Naive thymus-derived CD8-positive, alpha-beta T cell (primary cell): ENCODE results near the gene INPP5J. TPM values are rescaled to one million over a fixed set of nuclear protein-coding genes. Genes with fewer than 3 reads are reported as not detected.

Experiments
- ATAC-seq, 2 donors: fragments of 150-1000 bp; cut with Tn5 transposase in 1 of 2; sonication (Bioruptor Pico), chemical (Tn5 transposase) in 1 of 2; 1 replicate in 1 of 2; 2 replicates in 1 of 2; pipeline ENCODE4 v1.10.0; 2021; ENCODE audit warnings: mild to moderate bottlenecking in 2 of 2, moderate library complexity in 2 of 2
- POLR2A ChIA-PET: fragments of 350-600 bp; sonication (Branson Sonifier 250); formaldehyde crosslinking; loops from one replicate; lab custom pipeline; 2021; ENCODE audit warnings: antibody characterized with exemption; lab: Charles Lee
- DNase-seq, 10 donors: peaks; one replicate each; pipeline versions ENCODE4 v3.0.0 to v3.0.0-alpha.2; 2020 to 2022
- H3K27ac Mint-ChIP-seq, 10 donors: one replicate each; pipeline ENCODE4 v1.8.0; 2020 to 2022; ENCODE audit warnings: mild to moderate bottlenecking in 10 of 10, mixed read lengths in 10 of 10, moderate library complexity in 4 of 10, inconsistent platforms in 1 of 10
- H3K27me3 Mint-ChIP-seq, 5 donors: one replicate each; pipeline ENCODE4 v1.8.0; 2021 to 2022; ENCODE audit warnings: mixed read lengths in 5 of 5
- H3K36me3 Mint-ChIP-seq, 3 donors: one replicate each; pipeline ENCODE4 v1.8.0; 2020 to 2022; ENCODE audit warnings: mixed read lengths in 3 of 3, mild to moderate bottlenecking in 2 of 3, inconsistent platforms in 1 of 3
- H3K4me1 Mint-ChIP-seq, 4 donors: one replicate each; pipeline ENCODE4 v1.8.0; 2021 to 2022; ENCODE audit warnings: mixed read lengths in 4 of 4
- H3K4me3 Mint-ChIP-seq, 10 donors: one replicate each; pipeline ENCODE4 v1.8.0; 2020 to 2022; ENCODE audit warnings: mild to moderate bottlenecking in 10 of 10, mixed read lengths in 10 of 10, moderate library complexity in 6 of 10, inconsistent platforms in 1 of 10
- H3K9me3 Mint-ChIP-seq, 9 donors: one replicate each; pipeline ENCODE4 v1.8.0; 2020 to 2022; ENCODE audit warnings: mixed read lengths in 9 of 9, mild to moderate bottlenecking in 3 of 9, inconsistent platforms in 1 of 9, moderate library complexity in 1 of 9
- microRNA-seq: library from miRNA; unstranded; fragments of <30 nt; microRNA quantifications from one replicate; pipeline ENCODE4 v1.2.0, GENCODE V29; 2022; ENCODE audit warnings: borderline microRNAs expressed
- polyA plus RNA-seq, 3 donors: library from polyadenylated mRNA; unstranded; fragments of 300-500 nt; fragmentation: Illumina TruSeq; gene quantifications; one replicate each; pipeline ENCODE4 v1.2.3, GENCODE V29; 2021
- total RNA-seq, 8 experiments: library from RNA in 2 of 8; stranded (reverse) in 2 of 8; gene quantifications; one replicate each; pipeline ENCODE4 v1.2.3 and lab custom pipeline; 2021 to 2026

INPP5J gene
- total and polyA plus RNA-seq, 5 experiments from 2014 or later: 0.33 to 0.47 TPM; not detected in 3

GRCh38 chr22:31173386-31174145 is 50.8 kb downstream of the INPP5J start:
- no peak for ATAC-seq
- no peaks in the 10 kb centered on the region for H3K27me3 Mint-ChIP-seq
- peaks cover 0 to 54% (median 6%) of the 10 kb centered on the region in 3 donors for H3K36me3 Mint-ChIP-seq
- H3K27ac Mint-ChIP-seq: peak overlapping the region in 2 of 10 donors; percentile 25 to 56
- POLR2A ChIA-PET: no interaction called here
- H3K4me3 Mint-ChIP-seq: no peak overlapping the region
- no peaks in the 10 kb centered on the region for H3K9me3 Mint-ChIP-seq
- H3K4me1 Mint-ChIP-seq: peaks cover 6 to 53% (median 21%) of the 10 kb centered on the region in 4 donors
- DNase-seq: no peak

- no peak for ATAC-seq
- DNase-seq: no peak
- Mint-ChIP-seq H3K27ac (peak overlapping the region in 1 of 10 donors; percentile 80), H3K4me1 (peaks cover 3 to 44% (median 21%) of the 10 kb centered on the region in 4 donors), H3K9me3 (peaks cover 0 to 2% (median 0%) of the 10 kb centered on the region in 9 donors), H3K4me3 (no peak overlapping the region), H3K27me3 (no peaks in the 10 kb centered on the region), H3K36me3 (peaks cover 0 to 54% (median 13%) of the 10 kb centered on the region in 3 donors)
- POLR2A ChIA-PET: no interaction called here
Observed at GRCh38 chr22:31176923-31177322, 54.2 kb downstream of the INPP5J start.

- Mint-ChIP-seq H3K4me3 (no peak overlapping the region), H3K27me3 (no peaks in the 10 kb centered on the region), H3K4me1 (peaks cover 3 to 39% (median 20%) of the 10 kb centered on the region in 4 donors), H3K27ac (peak overlapping the region in 1 of 10 donors; percentile 6), H3K36me3 (peaks cover 0 to 52% (median 13%) of the 10 kb centered on the region in 3 donors), H3K9me3 (peaks cover 0 to 2% (median 0%) of the 10 kb centered on the region in 9 donors)
- ATAC-seq (no peak), DNase-seq (no peak)
- POLR2A ChIA-PET: interaction anchor here (0.6 kb wide), 1 partner anchor 52 kb away, joined by 3 read pairs; no protein-coding TSS in a partner anchor
Observed at GRCh38 chr22:31177420-31178162, 54.8 kb downstream of the INPP5J start.

GRCh38 chr22:31178859-31179258 is 56.1 kb downstream of the INPP5J start:
- ATAC-seq (no peak), DNase-seq (no peak)
- Mint-ChIP-seq H3K27ac (peak overlapping the region in 2 of 10 donors; percentile 32 to 43), H3K27me3 (no peaks in the 10 kb centered on the region), H3K9me3 (peaks cover 0 to 2% (median 0%) of the 10 kb centered on the region in 9 donors), H3K36me3 (peaks cover 0 to 48% (median 13%) of the 10 kb centered on the region in 3 donors), H3K4me3 (no peak overlapping the region), H3K4me1 (peaks cover 2 to 28% (median 12%) of the 10 kb centered on the region in 4 donors)
- POLR2A ChIA-PET: no interaction called here

GRCh38 chr22:31179345-31179744 is 56.6 kb downstream of the INPP5J start:
- POLR2A ChIA-PET: no interaction called here
- H3K27me3 Mint-ChIP-seq: no peaks in the 10 kb centered on the region
- no peak for ATAC-seq
- H3K4me3 Mint-ChIP-seq: no peak overlapping the region
- H3K36me3 Mint-ChIP-seq: peaks cover 0 to 45% (median 13%) of the 10 kb centered on the region in 3 donors
- H3K9me3 Mint-ChIP-seq: peaks cover 0 to 2% (median 0%) of the 10 kb centered on the region in 9 donors
- peak overlapping the region in 4 of 10 donors; percentile 10 to 56 (median 27) for H3K27ac Mint-ChIP-seq
- DNase-seq: no peak
- H3K4me1 Mint-ChIP-seq: peaks cover 0 to 26% (median 12%) of the 10 kb centered on the region in 4 donors

- Mint-ChIP-seq H3K4me3 (no peak overlapping the region), H3K36me3 (peaks cover 0 to 35% (median 13%) of the 10 kb centered on the region in 3 donors), H3K4me1 (peaks cover 0 to 9% (median 6%) of the 10 kb centered on the region in 4 donors), H3K27ac (no peak overlapping the region), H3K9me3 (peaks cover 0 to 2% (median 0%) of the 10 kb centered on the region in 9 donors), H3K27me3 (no peaks in the 10 kb centered on the region)
- POLR2A ChIA-PET: no interaction called here
- ATAC-seq (no peak), DNase-seq (no peak)
Observed at GRCh38 chr22:31184015-31184414, 61.2 kb downstream of the INPP5J start.

Small RNA genes within 50 kb of the gene (microRNA-seq; reads per million reads assigned to microRNA genes)
- 1.7 reads per million for gene MIR3928

Other genes starting within 250 kb of the INPP5J start
- gene MORC2, start 154.2 kb upstream of the INPP5J start, total RNA-seq: 10 to 100 TPM; 49.7 to 51.2 TPM
- 10 to 100 TPM in 1 of 3 donors, 1 to 10 TPM in 2; 6.1 to 22.3 (median 8.0) TPM for gene MORC2, start 154.2 kb upstream of the INPP5J start, polyA plus RNA-seq
- 100 to 1,000 TPM; 161 to 170 TPM for gene TUG1, start 153.7 kb upstream of the INPP5J start, total RNA-seq
- 10 to 100 TPM; 19.0 to 27.2 (median 19.4) TPM for gene TUG1, start 153.7 kb upstream of the INPP5J start, polyA plus RNA-seq
- 1 to 10 TPM; 2.2 to 4.5 TPM for gene SMTN, start 41.6 kb upstream of the INPP5J start, total RNA-seq
- gene SMTN, start 41.6 kb upstream of the INPP5J start, polyA plus RNA-seq: 1 to 10 TPM in 2 of 3 donors, not detected in 1; 1.1 to 1.8 TPM
- 10 to 100 TPM; 74.9 to 77.8 TPM for gene SELENOM, start 15.4 kb upstream of the INPP5J start, total RNA-seq
- 100 to 1,000 TPM; 114 to 142 (median 134) TPM for gene SELENOM, start 15.4 kb upstream of the INPP5J start, polyA plus RNA-seq
- gene PLA2G3, start 17.5 kb downstream of the INPP5J start, total RNA-seq: not detected
- gene PLA2G3, start 17.5 kb downstream of the INPP5J start, polyA plus RNA-seq: not detected
- 10 to 100 TPM; 21.0 to 21.8 TPM for gene RNF185, start 37.2 kb downstream of the INPP5J start, total RNA-seq
- gene RNF185, start 37.2 kb downstream of the INPP5J start, polyA plus RNA-seq: 10 to 100 TPM; 14.5 to 21.9 (median 17.5) TPM
- gene LIMK2, start 89.3 kb downstream of the INPP5J start, total RNA-seq: 10 to 100 TPM; 20.7 to 26.5 TPM
- 10 to 100 TPM in 2 of 3 donors, 1 to 10 TPM in 1; 7.4 to 21.0 (median 12.7) TPM for gene LIMK2, start 89.3 kb downstream of the INPP5J start, polyA plus RNA-seq
- 100 to 1,000 TPM; 730 to 741 TPM for gene PIK3IP1, start 169.5 kb downstream of the INPP5J start, total RNA-seq
- 100 to 1,000 TPM; 530 to 963 (median 585) TPM for gene PIK3IP1, start 169.5 kb downstream of the INPP5J start, polyA plus RNA-seq
- 10 to 100 TPM; 66.9 to 70.6 TPM for gene PATZ1, start 223.4 kb downstream of the INPP5J start, total RNA-seq
- gene PATZ1, start 223.4 kb downstream of the INPP5J start, polyA plus RNA-seq: 10 to 100 TPM; 17.8 to 34.2 (median 19.0) TPM